HEK293 (cell line): ENCODE results near the gene RANBP1.

Source experiments
- GLI4 ChIP-seq: fragments of 450-650 bp; formaldehyde crosslinking; IDR thresholded peaks from 2 replicates; pipeline ENCODE4 v1.5.1; 2016; ENCODE audit warnings: missing biosample characterization, missing genetic modification characterization
- MYNN ChIP-seq: fragments of 450-650 bp; formaldehyde crosslinking; IDR thresholded peaks from 2 replicates; pipeline ENCODE4 v1.5.1; 2016; ENCODE audit warnings: missing biosample characterization, missing genetic modification characterization, borderline replicate concordance
- PRDM1 ChIP-seq: fragments of 450-650 bp; formaldehyde crosslinking; IDR thresholded peaks from 2 replicates; pipeline ENCODE4; 2016; ENCODE audit warnings: missing biosample characterization, missing genetic modification characterization
- RBAK ChIP-seq: fragments of 450-650 bp; formaldehyde crosslinking; IDR thresholded peaks from 2 replicates; pipeline ENCODE4 v1.5.1; 2016; ENCODE audit warnings: missing biosample characterization, missing genetic modification characterization
- ZBTB20 ChIP-seq: fragments of 450-650 bp; formaldehyde crosslinking; IDR thresholded peaks from 2 replicates; pipeline ENCODE4 v1.5.1; 2016; ENCODE audit warnings: missing biosample characterization, missing genetic modification characterization
- ZBTB48 ChIP-seq: fragments of 450-650 bp; formaldehyde crosslinking; IDR thresholded peaks from 2 replicates; pipeline ENCODE4 v1.5.1; 2016; ENCODE audit warnings: missing biosample characterization, missing genetic modification characterization
- ZFP41 ChIP-seq: fragments of 450-650 bp; formaldehyde crosslinking; IDR thresholded peaks from 2 replicates; pipeline ENCODE4 v1.5.1; 2016; ENCODE audit warnings: missing biosample characterization, missing genetic modification characterization, borderline replicate concordance
- ZNF132 ChIP-seq: fragments of 450-650 bp; formaldehyde crosslinking; IDR thresholded peaks from 2 replicates; pipeline ENCODE4 v1.5.1; 2017; ENCODE audit warnings: missing biosample characterization, missing genetic modification characterization, borderline replicate concordance
- ZNF138 ChIP-seq: fragments of 450-650 bp; formaldehyde crosslinking; IDR thresholded peaks from 2 replicates; pipeline ENCODE4 v1.5.1; 2016; ENCODE audit warnings: missing biosample characterization, missing genetic modification characterization, borderline replicate concordance
- ZNF155 ChIP-seq: fragments of 450-650 bp; formaldehyde crosslinking; IDR thresholded peaks from 2 replicates; pipeline ENCODE4 v1.5.1; 2016; ENCODE audit warnings: missing biosample characterization, missing genetic modification characterization
- ZNF202 ChIP-seq: fragments of 450-650 bp; formaldehyde crosslinking; IDR thresholded peaks from 2 replicates; pipeline ENCODE4 v1.5.1; 2016; ENCODE audit warnings: missing biosample characterization, missing genetic modification characterization, borderline replicate concordance
- ZNF223 ChIP-seq: fragments of 450-650 bp; formaldehyde crosslinking; IDR thresholded peaks from 2 replicates; pipeline ENCODE4 v1.5.1; 2016; ENCODE audit warnings: missing biosample characterization, missing genetic modification characterization
- ZNF248 ChIP-seq: fragments of 450-650 bp; formaldehyde crosslinking; IDR thresholded peaks from 2 replicates; pipeline ENCODE4 v1.5.1; 2017; ENCODE audit warnings: missing biosample characterization, missing genetic modification characterization
- ZNF292 ChIP-seq: fragments of 450-650 bp; formaldehyde crosslinking; IDR thresholded peaks from 2 replicates; pipeline ENCODE4 v1.5.1; 2016; ENCODE audit warnings: low read depth, missing biosample characterization, missing genetic modification characterization, borderline replicate concordance
- ZNF324 ChIP-seq: fragments of 450-650 bp; formaldehyde crosslinking; IDR thresholded peaks from 2 replicates; pipeline ENCODE4 v1.5.1; 2016; ENCODE audit warnings: missing biosample characterization, missing genetic modification characterization
- ZNF37A ChIP-seq: fragments of 450-650 bp; IDR thresholded peaks from 2 replicates; pipeline ENCODE4 v1.5.1; 2018; ENCODE audit warnings: missing biosample characterization, missing genetic modification characterization
- ZNF416 ChIP-seq: fragments of 450-650 bp; formaldehyde crosslinking; IDR thresholded peaks from 2 replicates; pipeline ENCODE4 v1.5.1; 2016; ENCODE audit warnings: missing biosample characterization, missing genetic modification characterization
- ZNF423 ChIP-seq: fragments of 450-650 bp; formaldehyde crosslinking; IDR thresholded peaks from 2 replicates; pipeline ENCODE4 v1.5.1; 2016; ENCODE audit warnings: missing biosample characterization, missing genetic modification characterization
- ZNF426 ChIP-seq: fragments of 450-650 bp; formaldehyde crosslinking; IDR thresholded peaks from 2 replicates; pipeline ENCODE4 v1.5.1; 2017; ENCODE audit warnings: missing biosample characterization, missing genetic modification characterization, mild to moderate bottlenecking, inconsistent platforms, moderate library complexity
- ZNF473 ChIP-seq: fragments of 450-650 bp; formaldehyde crosslinking; IDR thresholded peaks from 2 replicates; pipeline ENCODE4 v1.5.1; 2017; ENCODE audit warnings: missing biosample characterization, missing genetic modification characterization
- ZNF529 ChIP-seq: fragments of 450-650 bp; formaldehyde crosslinking; IDR thresholded peaks from 2 replicates; pipeline ENCODE4 v1.5.1; 2017; ENCODE audit warnings: missing genetic modification characterization, missing biosample characterization; ENCODE audit not compliant: insufficient replicate concordance
- ZNF558 ChIP-seq: fragments of 450-650 bp; formaldehyde crosslinking; IDR thresholded peaks from 2 replicates; pipeline ENCODE4 v1.5.1; 2016; ENCODE audit warnings: missing biosample characterization, missing genetic modification characterization
- ZNF785 ChIP-seq: fragments of 450-650 bp; formaldehyde crosslinking; IDR thresholded peaks from 2 replicates; pipeline ENCODE4 v1.5.1; 2016; ENCODE audit warnings: missing biosample characterization, missing genetic modification characterization
- ZSCAN18 ChIP-seq: fragments of 450-650 bp; formaldehyde crosslinking; IDR thresholded peaks from 2 replicates; pipeline ENCODE4 v1.5.1; 2016; ENCODE audit warnings: missing biosample characterization, missing genetic modification characterization
- ZXDB ChIP-seq: fragments of 450-650 bp; formaldehyde crosslinking; IDR thresholded peaks from 2 replicates; pipeline ENCODE4 v1.5.1; 2016; ENCODE audit warnings: missing biosample characterization, missing genetic modification characterization
- TF ChIP-seq, protein P1 (sequence below): fragments of 450-650 bp; formaldehyde crosslinking; IDR thresholded peaks from 2 replicates; pipeline ENCODE4 v1.5.1; 2016; ENCODE audit warnings: missing biosample characterization, missing genetic modification characterization, borderline replicate concordance
- TF ChIP-seq, protein P2 (sequence below): fragments of 450-650 bp; formaldehyde crosslinking; IDR thresholded peaks from 2 replicates; pipeline ENCODE4 v1.5.1; 2016; ENCODE audit warnings: missing biosample characterization, missing genetic modification characterization
- TF ChIP-seq, protein P3 (sequence below): fragments of 450-650 bp; formaldehyde crosslinking; IDR thresholded peaks from 2 replicates; pipeline ENCODE4 v1.5.1; 2016; ENCODE audit warnings: missing biosample characterization, missing genetic modification characterization
- TF ChIP-seq, protein P4 (sequence below): fragments of 450-650 bp; formaldehyde crosslinking; IDR thresholded peaks from 2 replicates; pipeline ENCODE4 v1.5.1; 2016; ENCODE audit warnings: missing biosample characterization, missing genetic modification characterization, borderline replicate concordance

Gene RANBP1

DNA sequence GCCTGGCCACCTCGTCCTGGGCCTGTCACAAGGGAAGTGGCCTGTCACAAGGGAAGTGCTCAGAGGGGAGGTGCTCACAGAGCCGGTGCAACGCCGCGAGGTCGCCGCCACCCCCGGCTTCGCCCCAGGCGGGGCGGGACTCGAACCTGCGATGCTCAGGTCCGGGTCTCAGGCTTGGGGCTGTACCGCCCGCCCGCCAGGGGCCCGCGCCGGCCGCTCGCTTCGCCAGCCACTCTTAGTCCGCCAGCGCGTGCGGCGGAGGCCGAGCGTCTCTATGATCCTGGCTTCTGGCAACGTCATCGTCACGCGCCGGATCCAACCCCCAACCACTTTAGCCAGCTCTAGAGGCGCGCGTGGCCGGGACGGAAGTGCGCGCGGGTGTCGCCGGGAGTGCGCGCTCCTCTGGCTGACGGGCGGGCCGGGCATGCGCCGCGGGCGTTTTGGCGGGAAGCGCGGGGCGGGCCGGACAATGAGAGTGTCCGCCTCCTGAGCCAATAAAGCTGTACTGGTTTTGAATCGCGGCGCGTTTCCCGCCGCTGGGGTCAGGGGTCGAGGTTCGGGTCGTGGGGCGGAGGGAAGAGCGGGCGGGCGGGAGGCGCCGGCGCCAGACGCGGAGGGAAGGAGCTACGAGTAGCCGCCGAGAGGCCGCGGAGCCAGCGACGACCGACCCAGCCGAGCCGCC is 1.2 kb downstream of the RANBP1 start, which contains the start of gene TRMT2A (continued):
- TF ChIP-seq ZBTB48 (tag by site-specific recombination) (peak; percentile 43; the same call in 1 of the 2 replicates), ZNF138 (tag by site-specific recombination) (no peak), ZBTB20 (peak; percentile 59; the same call in 1 of the 2 replicates), ZNF132 (tag by site-specific recombination) (no peak), ZNF292 (tag by site-specific recombination) (no peak), GLI4 (tag by site-specific recombination) (0 out of 2 replicates have a peak, but pooled peaks have one; percentile 47), ZNF223 (tag by site-specific recombination) (no peak), ZNF155 (tag by site-specific recombination) (no peak), ZNF558 (tag by site-specific recombination) (no peak), ZNF426 (tag by site-specific recombination) (no peak), ZNF473 (tag by site-specific recombination) (no peak), ZNF248 (tag by site-specific recombination) (no peak), ZNF324 (tag by site-specific recombination) (peak; percentile 94; the same call in 1 of the 2 replicates), ZXDB (tag by site-specific recombination) (peak; percentile 95), ZSCAN18 (tag by site-specific recombination) (peak; percentile 49; the same call in 1 of the 2 replicates), ZNF785 (peak; percentile 22; the same call in 1 of the 2 replicates), ZNF529 (tag by site-specific recombination) (no peak), MYNN (tag by site-specific recombination) (no peak), PRDM1 (no peak; the same call in 1 of the 2 replicates), ZNF416 (tag by site-specific recombination) (no peak), ZFP41 (no peak), ZNF202 (tag by site-specific recombination) (no peak), ZNF423 (tag by site-specific recombination) (no peak), ZNF37A (tag by site-specific recombination) (no peak), RBAK (tag by site-specific recombination) (no peak)
- TF ChIP-seq, protein P1, sequence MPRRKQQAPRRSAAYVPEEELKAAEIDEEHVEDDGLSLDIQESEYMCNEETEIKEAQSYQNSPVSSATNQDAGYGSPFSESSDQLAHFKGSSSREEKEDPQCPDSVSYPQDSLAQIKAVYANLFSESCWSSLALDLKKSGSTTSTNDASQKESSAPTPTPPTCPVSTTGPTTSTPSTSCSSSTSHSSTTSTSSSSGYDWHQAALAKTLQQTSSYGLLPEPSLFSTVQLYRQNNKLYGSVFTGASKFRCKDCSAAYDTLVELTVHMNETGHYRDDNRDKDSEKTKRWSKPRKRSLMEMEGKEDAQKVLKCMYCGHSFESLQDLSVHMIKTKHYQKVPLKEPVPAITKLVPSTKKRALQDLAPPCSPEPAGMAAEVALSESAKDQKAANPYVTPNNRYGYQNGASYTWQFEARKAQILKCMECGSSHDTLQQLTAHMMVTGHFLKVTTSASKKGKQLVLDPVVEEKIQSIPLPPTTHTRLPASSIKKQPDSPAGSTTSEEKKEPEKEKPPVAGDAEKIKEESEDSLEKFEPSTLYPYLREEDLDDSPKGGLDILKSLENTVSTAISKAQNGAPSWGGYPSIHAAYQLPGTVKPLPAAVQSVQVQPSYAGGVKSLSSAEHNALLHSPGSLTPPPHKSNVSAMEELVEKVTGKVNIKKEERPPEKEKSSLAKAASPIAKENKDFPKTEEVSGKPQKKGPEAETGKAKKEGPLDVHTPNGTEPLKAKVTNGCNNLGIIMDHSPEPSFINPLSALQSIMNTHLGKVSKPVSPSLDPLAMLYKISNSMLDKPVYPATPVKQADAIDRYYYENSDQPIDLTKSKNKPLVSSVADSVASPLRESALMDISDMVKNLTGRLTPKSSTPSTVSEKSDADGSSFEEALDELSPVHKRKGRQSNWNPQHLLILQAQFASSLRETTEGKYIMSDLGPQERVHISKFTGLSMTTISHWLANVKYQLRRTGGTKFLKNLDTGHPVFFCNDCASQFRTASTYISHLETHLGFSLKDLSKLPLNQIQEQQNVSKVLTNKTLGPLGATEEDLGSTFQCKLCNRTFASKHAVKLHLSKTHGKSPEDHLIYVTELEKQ (tag by site-specific recombination) = peak; percentile 93
- TF ChIP-seq, protein P2, sequence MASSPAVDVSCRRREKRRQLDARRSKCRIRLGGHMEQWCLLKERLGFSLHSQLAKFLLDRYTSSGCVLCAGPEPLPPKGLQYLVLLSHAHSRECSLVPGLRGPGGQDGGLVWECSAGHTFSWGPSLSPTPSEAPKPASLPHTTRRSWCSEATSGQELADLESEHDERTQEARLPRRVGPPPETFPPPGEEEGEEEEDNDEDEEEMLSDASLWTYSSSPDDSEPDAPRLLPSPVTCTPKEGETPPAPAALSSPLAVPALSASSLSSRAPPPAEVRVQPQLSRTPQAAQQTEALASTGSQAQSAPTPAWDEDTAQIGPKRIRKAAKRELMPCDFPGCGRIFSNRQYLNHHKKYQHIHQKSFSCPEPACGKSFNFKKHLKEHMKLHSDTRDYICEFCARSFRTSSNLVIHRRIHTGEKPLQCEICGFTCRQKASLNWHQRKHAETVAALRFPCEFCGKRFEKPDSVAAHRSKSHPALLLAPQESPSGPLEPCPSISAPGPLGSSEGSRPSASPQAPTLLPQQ (tag by site-specific recombination) = peak; percentile 78
- TF ChIP-seq, protein P3, sequence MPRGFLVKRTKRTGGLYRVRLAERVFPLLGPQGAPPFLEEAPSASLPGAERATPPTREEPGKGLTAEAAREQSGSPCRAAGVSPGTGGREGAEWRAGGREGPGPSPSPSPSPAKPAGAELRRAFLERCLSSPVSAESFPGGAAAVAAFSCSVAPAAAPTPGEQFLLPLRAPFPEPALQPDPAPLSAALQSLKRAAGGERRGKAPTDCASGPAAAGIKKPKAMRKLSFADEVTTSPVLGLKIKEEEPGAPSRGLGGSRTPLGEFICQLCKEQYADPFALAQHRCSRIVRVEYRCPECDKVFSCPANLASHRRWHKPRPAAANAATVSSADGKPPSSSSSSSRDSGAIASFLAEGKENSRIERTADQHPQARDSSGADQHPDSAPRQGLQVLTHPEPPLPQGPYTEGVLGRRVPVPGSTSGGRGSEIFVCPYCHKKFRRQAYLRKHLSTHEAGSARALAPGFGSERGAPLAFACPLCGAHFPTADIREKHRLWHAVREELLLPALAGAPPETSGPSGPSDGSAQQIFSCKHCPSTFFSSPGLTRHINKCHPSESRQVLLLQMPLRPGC (tag by site-specific recombination) = peak; percentile 92
- TF ChIP-seq, protein P4, sequence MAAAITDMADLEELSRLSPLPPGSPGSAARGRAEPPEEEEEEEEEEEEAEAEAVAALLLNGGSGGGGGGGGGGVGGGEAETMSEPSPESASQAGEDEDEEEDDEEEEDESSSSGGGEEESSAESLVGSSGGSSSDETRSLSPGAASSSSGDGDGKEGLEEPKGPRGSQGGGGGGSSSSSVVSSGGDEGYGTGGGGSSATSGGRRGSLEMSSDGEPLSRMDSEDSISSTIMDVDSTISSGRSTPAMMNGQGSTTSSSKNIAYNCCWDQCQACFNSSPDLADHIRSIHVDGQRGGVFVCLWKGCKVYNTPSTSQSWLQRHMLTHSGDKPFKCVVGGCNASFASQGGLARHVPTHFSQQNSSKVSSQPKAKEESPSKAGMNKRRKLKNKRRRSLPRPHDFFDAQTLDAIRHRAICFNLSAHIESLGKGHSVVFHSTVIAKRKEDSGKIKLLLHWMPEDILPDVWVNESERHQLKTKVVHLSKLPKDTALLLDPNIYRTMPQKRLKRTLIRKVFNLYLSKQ (tag by site-specific recombination) = no peak
